HG03575 (cell line): ENCODE measurements around the gene SLC26A1.

Experiments used
- ATAC-seq: cut with Tn5 transposase; IDR thresholded peaks from one replicate; pipeline ENCODE4 v1.9.1; 2021; ENCODE audit not compliant: unreplicated experiment, insufficient number of reproducible peaks, low FRiP score; ENCODE audit errors: extremely low read depth

The SLC26A1 gene

DNA sequence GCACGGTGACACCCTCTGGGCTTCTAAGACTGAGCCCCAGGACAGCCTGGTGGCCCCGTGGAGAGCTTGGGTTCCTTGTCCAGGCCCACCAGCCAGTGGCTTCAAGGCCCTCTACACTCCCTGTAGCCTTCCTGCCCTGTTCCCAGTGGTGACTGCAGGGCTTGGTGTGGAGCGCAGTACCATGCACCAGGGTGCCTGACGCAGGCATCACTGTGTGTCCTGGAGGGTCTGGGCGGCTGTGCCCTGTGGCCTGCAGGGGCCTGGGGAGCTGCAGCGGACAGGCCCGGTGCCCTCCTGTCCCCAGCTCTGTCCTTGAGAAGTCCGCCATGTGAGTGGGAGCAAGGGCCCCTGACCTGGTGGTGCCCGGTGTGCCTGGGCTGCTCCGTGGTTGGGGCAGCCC is 22.5 kb upstream of the SLC26A1 start:
- no peak for ATAC-seq

GRCh38 chr4:1015179-1015578 is 22.0 kb upstream of the SLC26A1 start:
- ATAC-seq: no peak

DNA sequence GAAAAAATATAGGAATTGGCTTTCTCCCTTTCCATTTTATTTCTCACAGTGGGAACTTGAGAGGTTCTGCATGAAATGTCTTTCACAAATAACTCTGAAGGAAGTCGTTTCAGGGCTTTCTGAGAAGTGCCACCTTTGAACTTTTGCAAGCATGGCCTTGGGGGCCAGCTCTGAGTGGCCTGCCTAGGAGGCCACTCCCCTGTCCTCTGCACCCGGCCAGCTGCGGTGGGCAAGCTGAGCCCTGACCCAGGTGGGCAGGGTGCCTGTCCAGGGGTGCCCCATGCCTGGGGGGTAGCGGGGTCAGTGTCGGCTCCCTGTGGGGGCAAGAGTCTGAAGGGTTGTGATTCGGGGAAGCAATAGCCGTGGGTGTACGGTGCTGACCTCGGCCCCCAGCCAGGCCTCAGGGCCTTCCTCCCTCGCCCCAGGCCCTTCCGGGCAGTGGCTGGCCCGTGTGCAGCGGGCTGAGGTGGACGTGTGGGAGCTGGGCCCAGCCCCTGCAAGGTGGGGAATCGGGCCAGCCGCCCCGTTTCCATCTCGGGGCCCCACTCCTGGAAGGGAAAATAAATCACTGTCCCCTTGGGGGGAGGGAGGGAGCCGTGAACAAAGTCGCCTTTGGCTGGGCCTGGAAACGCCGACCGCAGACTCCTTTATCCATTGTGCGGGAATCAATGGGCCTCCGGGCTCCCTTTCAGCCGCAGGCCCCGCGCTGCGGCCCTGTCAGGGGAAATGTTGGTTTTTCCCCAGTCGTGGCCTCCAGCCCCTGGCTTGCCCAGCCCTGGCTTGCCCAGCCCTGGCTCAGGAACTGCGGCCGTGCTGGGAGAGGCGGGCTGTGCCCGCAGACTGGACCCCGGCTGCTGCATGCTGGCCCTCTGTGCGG is 21.3 kb upstream of the SLC26A1 start:
- ATAC-seq: no peak

DNA sequence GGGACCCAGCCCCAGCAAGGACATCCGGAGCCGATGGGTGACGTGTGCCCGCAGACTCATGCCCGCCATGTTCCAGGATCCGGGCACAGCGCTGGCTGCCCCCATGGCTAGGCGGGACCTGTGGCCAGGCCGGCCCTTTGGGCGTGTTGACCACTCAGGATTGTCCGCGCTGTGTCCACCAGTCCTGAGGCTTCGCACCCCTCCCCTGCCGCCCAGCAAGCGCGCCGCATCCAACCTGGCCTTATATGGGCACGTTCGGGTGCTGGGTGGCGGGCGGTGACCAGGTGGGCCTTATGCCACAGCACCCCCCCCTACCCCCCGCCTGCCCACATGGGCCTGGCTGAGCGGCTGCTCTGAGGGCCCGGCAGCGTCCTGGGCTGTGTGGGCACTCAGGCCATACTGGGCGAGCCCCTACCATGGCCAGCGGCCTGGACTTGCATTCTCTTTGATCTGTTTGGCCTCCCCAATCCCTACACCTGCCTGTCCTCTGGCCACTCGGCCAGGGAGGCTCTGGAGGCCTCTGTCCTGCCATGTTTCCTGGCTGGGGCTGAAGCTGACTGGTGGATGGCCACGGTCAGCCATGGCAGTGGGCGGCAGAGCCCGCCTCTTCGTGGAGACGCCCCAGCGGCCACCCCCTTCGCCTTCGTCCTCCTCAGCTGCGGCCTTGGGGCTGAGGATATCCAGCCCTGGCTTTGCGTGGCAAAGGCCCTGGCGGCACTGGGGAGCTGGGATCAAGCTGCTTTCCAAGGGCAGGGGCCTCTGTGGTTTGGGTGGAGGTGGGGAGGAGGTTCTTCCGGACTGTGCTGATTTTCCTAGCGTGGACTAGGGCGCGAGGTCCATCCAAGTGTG is 20.2 kb upstream of the SLC26A1 start:
- no peak for ATAC-seq

GRCh38 chr4:1012034-1012739 is 19.0 kb upstream of the SLC26A1 start:
- ATAC-seq: no peak

GRCh38 chr4:1011666-1012033 is 18.4 kb upstream of the SLC26A1 start:
- no peak for ATAC-seq

GRCh38 chr4:1011022-1011665 is 17.9 kb upstream of the SLC26A1 start, which contains the start of gene FGFRL1:
Gene FGFRL1, plus strand, starts transcription at chr4:1011626. Its CDS starts 860 bp downstream, at chr4:1012486.
- ATAC-seq: no peak

DNA sequence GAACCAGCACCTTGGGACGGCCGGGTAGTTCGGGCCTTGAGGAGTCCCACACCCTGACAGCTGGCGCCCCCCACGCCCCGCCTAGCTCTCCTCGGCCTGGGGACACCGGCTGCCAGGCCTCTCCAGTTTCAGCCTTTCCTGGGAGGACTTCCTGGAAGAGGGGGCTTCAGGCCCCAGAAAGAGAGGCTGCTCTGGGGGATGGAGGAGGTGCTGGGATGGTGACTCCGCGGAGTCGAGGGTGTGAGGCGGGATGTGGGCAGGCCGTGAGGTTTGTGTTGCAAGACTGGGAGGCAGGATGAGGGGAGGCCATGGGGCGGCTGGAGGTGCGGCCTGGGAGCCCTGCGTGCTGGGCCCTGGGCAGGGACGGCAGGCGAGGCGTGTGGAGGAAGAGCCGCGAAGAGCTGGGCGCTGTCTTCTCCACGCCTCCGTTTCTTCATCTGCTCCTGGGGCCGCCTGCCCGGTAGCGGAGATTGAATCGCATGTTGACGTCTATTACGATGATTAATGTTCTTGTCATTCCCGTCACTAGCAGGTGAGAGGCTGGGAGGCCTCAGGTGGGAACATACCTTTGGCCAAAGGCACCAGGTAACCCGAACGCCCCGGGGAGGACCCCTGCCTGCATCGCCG is 17.3 kb upstream of the SLC26A1 start:
- no peak for ATAC-seq

DNA sequence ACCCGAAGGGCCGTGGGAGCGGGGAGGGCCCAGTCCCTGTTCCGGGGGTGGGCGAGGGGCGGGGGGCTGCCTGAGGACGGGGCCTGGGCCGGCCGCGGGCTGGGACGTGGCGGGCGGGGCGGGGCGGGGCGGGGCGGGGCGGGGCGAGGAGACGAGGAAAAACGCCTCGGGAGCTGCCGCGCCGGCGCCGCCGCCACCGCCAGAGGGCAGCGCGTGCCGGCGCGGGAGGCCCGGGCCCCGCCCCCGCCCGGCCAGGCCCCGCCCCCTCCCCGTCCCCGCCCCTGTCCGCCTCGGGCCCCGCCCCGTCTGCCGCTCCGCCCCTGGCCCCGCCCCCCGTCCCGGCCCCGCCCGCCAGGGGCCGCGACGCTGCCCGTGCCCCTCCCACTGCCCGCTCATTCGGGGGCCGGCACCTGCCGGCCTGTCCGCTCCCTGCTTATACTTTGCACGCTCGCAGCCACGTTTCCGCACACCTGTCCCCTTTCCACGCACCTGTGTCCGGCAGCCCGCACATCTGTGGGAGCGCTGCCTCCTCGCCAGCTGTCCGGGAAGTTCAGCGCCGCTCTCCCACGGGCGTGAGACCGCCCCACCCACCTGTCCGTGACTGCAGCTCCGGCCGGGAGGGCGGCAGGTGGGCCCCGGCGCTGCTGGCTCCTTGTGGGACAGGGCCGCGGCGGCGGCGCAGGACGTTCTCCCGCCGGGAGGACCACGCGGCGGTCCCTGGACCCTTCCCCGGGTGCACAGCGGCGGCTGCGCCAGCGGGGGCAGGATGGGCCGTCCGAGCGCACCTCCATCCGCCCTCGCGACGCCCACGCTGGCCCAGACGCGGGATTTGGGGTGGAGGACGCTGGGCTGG is 16.6 kb upstream of the SLC26A1 start:
- ATAC-seq: no peak

GRCh38 chr4:1008840-1009541 is 15.8 kb upstream of the SLC26A1 start:
- ATAC-seq: no peak

GRCh38 chr4:1006856-1007255 is 13.7 kb upstream of the SLC26A1 start:
- no peak for ATAC-seq

- ATAC-seq: no peak
Observed at GRCh38 chr4:1004557-1005485, 11.6 kb upstream of the SLC26A1 start.

DNA sequence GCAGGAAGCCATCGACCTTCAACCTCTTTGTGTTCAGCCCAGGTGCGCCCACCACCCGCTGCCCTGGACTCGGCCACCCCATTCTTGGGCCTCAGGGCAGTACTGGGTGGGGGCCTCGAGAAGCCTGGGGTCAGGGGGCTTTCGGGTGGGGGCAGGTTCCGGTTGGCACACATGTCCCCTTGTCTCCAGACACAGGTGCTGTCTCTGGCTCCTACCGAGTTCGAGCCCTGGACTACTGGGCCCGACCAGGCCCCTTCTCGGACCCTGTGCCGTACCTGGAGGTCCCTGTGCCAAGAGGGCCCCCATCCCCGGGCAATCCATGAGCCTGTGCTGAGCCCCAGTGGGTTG is 10.8 kb upstream of the SLC26A1 start:
- ATAC-seq: no peak

DNA sequence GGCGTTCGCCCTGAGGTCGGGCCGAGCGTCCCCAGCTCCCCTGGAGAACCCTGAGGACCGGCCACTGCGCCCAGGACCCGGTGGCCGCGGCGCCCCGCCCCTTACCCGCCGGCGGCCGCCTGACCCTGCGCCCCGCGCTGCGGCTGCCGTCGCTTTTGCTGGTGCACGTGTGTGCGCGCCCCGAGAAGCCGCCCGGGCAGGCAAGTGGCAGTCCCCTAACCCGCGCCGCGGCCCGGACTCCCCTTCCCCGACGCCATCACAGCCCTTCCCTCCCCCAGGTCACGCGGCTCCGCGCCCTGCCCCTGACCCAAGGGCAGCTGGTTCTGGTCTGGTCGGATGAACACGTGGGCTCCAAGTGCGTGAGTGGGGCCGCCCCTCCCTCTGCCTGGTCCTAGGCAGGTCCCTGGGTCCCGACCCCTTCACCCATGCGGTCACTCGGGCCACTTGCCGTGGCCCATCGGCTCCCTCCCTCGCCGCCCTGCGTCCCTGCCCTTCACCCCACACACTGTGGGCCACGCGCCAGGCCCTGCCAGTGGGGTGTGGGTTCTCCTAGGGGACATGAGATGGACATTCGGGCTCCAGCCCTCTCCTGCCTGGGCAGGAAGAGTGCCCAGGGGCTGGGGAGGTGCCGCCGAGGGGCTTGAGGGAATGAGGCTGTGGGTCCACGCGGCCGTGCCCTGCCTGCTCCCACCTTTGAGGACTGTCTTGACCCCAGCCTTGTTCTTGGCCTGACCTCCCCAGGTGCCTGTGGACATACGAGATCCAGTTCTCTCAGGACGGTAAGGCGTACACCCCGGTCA is 10.3 kb upstream of the SLC26A1 start:
- ATAC-seq: no peak

GRCh38 chr4:1002631-1003251 is 9.5 kb upstream of the SLC26A1 start:
- ATAC-seq: no peak
